Neural crest cell (in vitro differentiated cells): ENCODE data around the gene DPM1. TPM values are rescaled to one million over a fixed set of nuclear protein-coding genes. Genes with fewer than 3 reads are reported as not detected.

Experiments used
- DNase-seq: peaks from one replicate; pipeline ENCODE4 v3.0.0; 2021; ENCODE audit warnings: low read depth, mixed read lengths, low spot score
- H3K27ac Mint-ChIP-seq: one replicate; pipeline ENCODE4 v1.8.0; 2021; ENCODE audit warnings: mild to moderate bottlenecking, mixed read lengths; ENCODE audit not compliant: unreplicated experiment
- H3K27me3 Mint-ChIP-seq: 2 replicates; pipeline ENCODE4 v1.8.0; 2021; ENCODE audit warnings: low read depth, mild to moderate bottlenecking, mixed read lengths
- H3K36me3 Mint-ChIP-seq: 2 replicates; pipeline ENCODE4 v1.8.0; 2021; ENCODE audit warnings: low read depth, mild to moderate bottlenecking, mixed read lengths
- H3K4me1 Mint-ChIP-seq: 2 replicates; pipeline ENCODE4 v1.8.0; 2021; ENCODE audit warnings: mixed read lengths
- H3K4me3 Mint-ChIP-seq: one replicate; pipeline ENCODE4 v1.8.0; 2021; ENCODE audit warnings: mild to moderate bottlenecking, mixed read lengths
- H3K9me3 Mint-ChIP-seq: 2 replicates; pipeline ENCODE4 v1.8.0; 2021; ENCODE audit warnings: mixed read lengths
- total RNA-seq: library from RNA; stranded (reverse); gene quantifications from 2 replicates; pipeline ENCODE4 v1.2.1, GENCODE V29; 2021
- TF ChIP-seq, protein P1 (sequence below): fragments of 200-600 bp; sonication (generic); conservative IDR thresholded peaks from 2 replicates; pipeline ENCODE4 v1.5.0; 2021; ENCODE audit warnings: antibody characterized with exemption, mild to moderate bottlenecking

The DPM1 gene
- total RNA-seq, 1 donor from 2014 or later = 42.9 TPM

DNA sequence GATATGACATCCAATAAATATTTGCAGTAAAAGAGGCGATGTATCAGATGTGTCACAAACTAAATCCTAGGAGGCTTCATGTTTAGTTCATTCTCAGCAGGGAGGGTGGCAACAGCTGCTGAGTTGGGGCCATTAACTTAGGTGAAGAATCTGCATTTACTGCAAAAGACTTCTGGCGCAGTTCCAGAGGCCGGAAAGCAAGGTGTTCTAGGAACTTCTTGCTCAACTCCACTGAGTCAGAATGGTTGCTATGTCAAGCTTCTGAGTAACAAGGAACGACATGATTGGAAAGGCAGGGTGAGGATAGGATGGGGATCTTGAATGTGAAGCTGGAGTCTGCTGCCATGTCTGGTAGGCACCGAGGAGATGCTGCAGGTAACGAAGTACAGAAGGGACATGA, 38.8 kb downstream of the DPM1 start:
- Mint-ChIP-seq H3K27ac (no peak overlapping the region), H3K4me3 (peak overlapping the region; percentile 14), H3K4me1 (peaks cover 65% of the 10 kb centered on the region), H3K36me3 (no peaks in the 10 kb centered on the region), H3K27me3 (no peaks in the 10 kb centered on the region), H3K9me3 (no peaks in the 10 kb centered on the region)
- TF ChIP-seq, protein P1, sequence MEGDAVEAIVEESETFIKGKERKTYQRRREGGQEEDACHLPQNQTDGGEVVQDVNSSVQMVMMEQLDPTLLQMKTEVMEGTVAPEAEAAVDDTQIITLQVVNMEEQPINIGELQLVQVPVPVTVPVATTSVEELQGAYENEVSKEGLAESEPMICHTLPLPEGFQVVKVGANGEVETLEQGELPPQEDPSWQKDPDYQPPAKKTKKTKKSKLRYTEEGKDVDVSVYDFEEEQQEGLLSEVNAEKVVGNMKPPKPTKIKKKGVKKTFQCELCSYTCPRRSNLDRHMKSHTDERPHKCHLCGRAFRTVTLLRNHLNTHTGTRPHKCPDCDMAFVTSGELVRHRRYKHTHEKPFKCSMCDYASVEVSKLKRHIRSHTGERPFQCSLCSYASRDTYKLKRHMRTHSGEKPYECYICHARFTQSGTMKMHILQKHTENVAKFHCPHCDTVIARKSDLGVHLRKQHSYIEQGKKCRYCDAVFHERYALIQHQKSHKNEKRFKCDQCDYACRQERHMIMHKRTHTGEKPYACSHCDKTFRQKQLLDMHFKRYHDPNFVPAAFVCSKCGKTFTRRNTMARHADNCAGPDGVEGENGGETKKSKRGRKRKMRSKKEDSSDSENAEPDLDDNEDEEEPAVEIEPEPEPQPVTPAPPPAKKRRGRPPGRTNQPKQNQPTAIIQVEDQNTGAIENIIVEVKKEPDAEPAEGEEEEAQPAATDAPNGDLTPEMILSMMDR = no peak
- DNase-seq = no peak

DNA sequence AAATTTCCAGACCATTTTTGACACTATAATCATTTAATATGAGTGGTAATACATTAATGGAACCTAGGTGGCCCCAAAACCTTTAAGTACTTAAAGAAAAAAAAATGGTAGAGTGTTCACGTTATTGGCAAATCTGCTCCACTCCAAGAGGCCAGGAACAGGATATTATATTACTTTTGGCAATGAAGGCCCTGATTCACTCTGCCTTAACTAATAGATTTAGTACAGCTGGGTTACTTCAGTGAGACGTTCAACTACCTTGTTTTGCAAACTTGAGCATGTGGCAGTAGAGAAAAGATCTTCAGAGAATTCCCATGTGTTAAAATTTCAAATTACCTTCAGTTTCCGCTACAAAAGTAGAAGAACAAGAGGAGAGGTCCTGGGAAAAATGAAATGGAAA, 39.9 kb downstream of the DPM1 start:
- DNase-seq = no peak
- Mint-ChIP-seq H3K36me3 (no peaks in the 10 kb centered on the region), H3K27me3 (no peaks in the 10 kb centered on the region), H3K27ac (no peak overlapping the region), H3K9me3 (no peaks in the 10 kb centered on the region), H3K4me1 (peaks cover 67% of the 10 kb centered on the region), H3K4me3 (no peak overlapping the region)
- TF ChIP-seq, protein P1 = no peak

DNA sequence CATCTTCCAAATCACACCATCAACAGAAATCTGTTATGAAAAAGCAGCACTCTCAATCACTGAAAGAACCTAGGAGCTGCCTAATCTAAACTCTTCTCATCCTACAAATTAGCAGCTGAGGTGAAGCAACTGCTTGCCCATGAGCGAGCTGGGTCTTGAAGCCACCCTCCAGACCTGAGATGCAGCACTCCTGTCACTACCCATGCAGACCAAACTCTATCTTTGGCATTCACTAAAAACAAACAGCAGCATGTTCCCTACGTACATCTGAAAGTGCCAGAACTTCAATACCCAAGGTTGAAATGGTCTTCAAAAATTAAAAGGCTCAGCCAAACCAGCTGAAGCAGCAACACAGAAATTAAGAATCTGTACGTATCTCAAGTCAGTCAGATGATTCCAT, 41.4 kb downstream of the DPM1 start:
- no peak for DNase-seq
- Mint-ChIP-seq H3K36me3 (no peaks in the 10 kb centered on the region), H3K9me3 (no peaks in the 10 kb centered on the region), H3K4me3 (no peak overlapping the region), H3K27ac (no peak overlapping the region), H3K4me1 (peaks cover 65% of the 10 kb centered on the region), H3K27me3 (no peaks in the 10 kb centered on the region)
- TF ChIP-seq, protein P1 = no peak

GRCh38 chr20:50916257-50916656, 42.1 kb downstream of the DPM1 start:
- H3K27me3 Mint-ChIP-seq = no peaks in the 10 kb centered on the region
- H3K27ac Mint-ChIP-seq = no peak overlapping the region
- H3K36me3 Mint-ChIP-seq = no peaks in the 10 kb centered on the region

DNA sequence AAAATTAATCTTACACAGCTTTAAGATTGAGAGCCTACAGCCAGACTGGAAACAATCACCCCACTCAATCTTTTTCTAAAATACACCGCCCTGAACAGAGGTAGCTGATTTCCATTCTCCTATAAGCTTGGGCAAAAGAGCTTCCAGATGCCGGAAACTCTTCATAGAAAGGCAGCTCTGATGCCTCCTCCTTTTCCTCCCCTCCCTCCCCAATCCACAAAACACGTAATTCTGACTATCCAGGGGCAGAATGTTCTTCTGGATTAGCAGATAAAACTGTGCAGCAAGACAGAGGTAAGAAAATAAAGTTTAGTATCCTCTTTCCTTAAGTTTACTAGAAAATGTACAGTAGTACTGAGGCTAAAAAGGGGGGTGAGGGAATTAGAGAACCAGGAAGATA, 42.9 kb downstream of the DPM1 start:
- no peak overlapping the region for H3K27ac Mint-ChIP-seq
- no peak for DNase-seq
- no peaks in the 10 kb centered on the region for H3K9me3 Mint-ChIP-seq
- no peaks in the 10 kb centered on the region for H3K27me3 Mint-ChIP-seq
- no peaks in the 10 kb centered on the region for H3K36me3 Mint-ChIP-seq
- no peak overlapping the region for H3K4me3 Mint-ChIP-seq
- peaks cover 66% of the 10 kb centered on the region for H3K4me1 Mint-ChIP-seq
- TF ChIP-seq, protein P1 = no peak

More at GRCh38 chr20:50916257-50916656, 42.1 kb downstream of the DPM1 start:
- H3K4me3 Mint-ChIP-seq = no peak overlapping the region
- peaks cover 65% of the 10 kb centered on the region for H3K4me1 Mint-ChIP-seq
- no peaks in the 10 kb centered on the region for H3K9me3 Mint-ChIP-seq
- DNase-seq = no peak
- TF ChIP-seq, protein P1 = no peak
